NCI-H2227 (cell line): ENCODE data around the gene CRIP1.
A peak's percentile ranks its signal among the peaks of the same experiment; 100 is the strongest.

Experiments used
- DNase-seq: peaks from one replicate; lab custom pipeline; 2025; ENCODE audit not compliant: unreplicated experiment; lab: John Stamatoyannopoulos, UW

The CRIP1 gene

GRCh38 chr14:105486163-105486973 is at the start of gene CRIP1:
CRIP1 (plus strand) TSS chr14:105486886; CDS start chr14:105487260, 374 bp downstream.
- DNase-seq = no peak

GRCh38 chr14:105436891-105437722 is 49.6 kb upstream of the CRIP1 start:
- no peak for DNase-seq

- no peak for DNase-seq
Observed at GRCh38 chr14:105437723-105438500, 48.8 kb upstream of the CRIP1 start.

- DNase-seq = no peak
Observed at GRCh38 chr14:105439179-105439578, 47.5 kb upstream of the CRIP1 start.

GRCh38 chr14:105439710-105440553 is 46.8 kb upstream of the CRIP1 start:
- no peak for DNase-seq

- no peak for DNase-seq
Observed at GRCh38 chr14:105440554-105440900, 46.2 kb upstream of the CRIP1 start.

- DNase-seq = no peak
Observed at GRCh38 chr14:105440992-105441391, 45.7 kb upstream of the CRIP1 start.

GRCh38 chr14:105442125-105442524 is 44.6 kb upstream of the CRIP1 start:
- DNase-seq = no peak

GRCh38 chr14:105442834-105443233 is 43.9 kb upstream of the CRIP1 start:
- no peak for DNase-seq

GRCh38 chr14:105444859-105445258 is 41.8 kb upstream of the CRIP1 start:
- DNase-seq = no peak

- no peak for DNase-seq
Observed at GRCh38 chr14:105445290-105445689, 41.4 kb upstream of the CRIP1 start.

GRCh38 chr14:105445901-105446845 is 40.5 kb upstream of the CRIP1 start:
- DNase-seq = no peak

GRCh38 chr14:105446971-105447370 is 39.7 kb upstream of the CRIP1 start:
- no peak for DNase-seq

- no peak for DNase-seq
Observed at GRCh38 chr14:105447651-105448640, 38.7 kb upstream of the CRIP1 start.

- DNase-seq = peak; percentile 52
Observed at GRCh38 chr14:105448706-105449111, 38.0 kb upstream of the CRIP1 start.

GRCh38 chr14:105449276-105450122 is 37.2 kb upstream of the CRIP1 start:
- DNase-seq = no peak

GRCh38 chr14:105450123-105450505 is 36.6 kb upstream of the CRIP1 start:
- DNase-seq = no peak
